Activated T-cell treated with anti-CD3 and anti-CD28 coated beads, Interleukin-2, amount 50 U/mL, for 72 hours (primary cell): ENCODE data around the gene ZNF12. TPM values are rescaled to one million over a fixed set of nuclear protein-coding genes. Genes with fewer than 3 reads are reported as not detected.
A peak's percentile ranks its signal among the peaks of the same experiment; 100 is the strongest.
"Not testable (repeated sequence)": the region's sequence is repeated elsewhere in the genome, so short reads cannot be mapped to it uniquely, and the experiment has no call there.

ENCODE experiments used
- ATAC-seq, 2 donors: fragments of 150-1000 bp; cut with Tn5 transposase; replicated peaks in 1 of 2; 2 replicates each; pipeline ENCODE4 v1.10.0; 2021; ENCODE audit warnings: moderate library complexity in 2 of 2, mild to moderate bottlenecking in 1 of 2
- DNase-seq, 2 donors: peaks; one replicate each; pipeline ENCODE4 v3.0.0; 2021 to 2022; ENCODE audit warnings: mixed read lengths in 1 of 2
- H3K27ac Mint-ChIP-seq: one replicate; pipeline ENCODE4 v1.8.0; 2022; ENCODE audit warnings: mild to moderate bottlenecking, moderate library complexity, mixed read lengths
- H3K27me3 Mint-ChIP-seq: one replicate; pipeline ENCODE4 v1.8.0; 2022; ENCODE audit warnings: low read depth, mixed read lengths
- H3K36me3 Mint-ChIP-seq, 2 donors: one replicate each; pipeline ENCODE4 v1.8.0; 2022; ENCODE audit warnings: mixed read lengths in 2 of 2, mild to moderate bottlenecking in 1 of 2; ENCODE audit not compliant: insufficient read depth in 2 of 2
- H3K4me1 Mint-ChIP-seq: one replicate; pipeline ENCODE4 v1.8.0; 2022; ENCODE audit warnings: low read depth, mixed read lengths
- H3K4me3 Mint-ChIP-seq, 2 donors: one replicate each; pipeline ENCODE4 v1.8.0; 2022; ENCODE audit warnings: mild to moderate bottlenecking in 2 of 2, mixed read lengths in 2 of 2, moderate library complexity in 2 of 2
- H3K9me3 Mint-ChIP-seq, 2 donors: one replicate each; pipeline ENCODE4 v1.8.0; 2022; ENCODE audit warnings: mixed read lengths in 2 of 2
- total RNA-seq, 2 donors: library from RNA; stranded (reverse); gene quantifications; one replicate each; pipeline ENCODE4 v1.2.3, GENCODE V29; 2022

ZNF12 gene
- total RNA-seq, 2 donors from 2014 or later, result 18.5 to 21.5 TPM

GRCh38 chr7:6670851-6671250 is 35.9 kb downstream of the ZNF12 start:
- not testable (repeated sequence) for H3K27ac Mint-ChIP-seq, H3K4me3 Mint-ChIP-seq, H3K27me3 Mint-ChIP-seq, DNase-seq, H3K4me1 Mint-ChIP-seq, ATAC-seq
- Mint-ChIP-seq H3K9me3 (peaks cover 19 to 30% of the 10 kb centered on the region in 2 donors), H3K36me3 (peaks cover 29 to 51% of the 10 kb centered on the region in 2 donors)

GRCh38 chr7:6658618-6659345 is 48.0 kb downstream of the ZNF12 start:
- Mint-ChIP-seq H3K4me1 (peaks cover 14% of the 10 kb centered on the region), H3K4me3 (no peak overlapping the region), H3K9me3 (no peaks in the 10 kb centered on the region), H3K27ac (no peak overlapping the region), H3K36me3 (peaks cover 0 to 1% of the 10 kb centered on the region in 2 donors), H3K27me3 (no peaks in the 10 kb centered on the region)
- no peak for DNase-seq
- peak; percentile 53 to 75 for ATAC-seq

- H3K9me3 Mint-ChIP-seq, result no peaks in the 10 kb centered on the region
- no peak overlapping the region for H3K27ac Mint-ChIP-seq
- H3K4me3 Mint-ChIP-seq, result no peak overlapping the region
Observed at GRCh38 chr7:6656413-6656812, 50.3 kb downstream of the ZNF12 start.

GRCh38 chr7:6655636-6656385 is 50.9 kb downstream of the ZNF12 start:
- Mint-ChIP-seq H3K36me3 (peaks cover 4 to 10% of the 10 kb centered on the region in 2 donors), H3K4me3 (no peak overlapping the region), H3K27me3 (no peaks in the 10 kb centered on the region), H3K9me3 (peaks cover 0 to under 1% of the 10 kb centered on the region in 2 donors), H3K27ac (no peak overlapping the region), H3K4me1 (peaks cover 14% of the 10 kb centered on the region)
- no peak for DNase-seq
- no peak for ATAC-seq

More at GRCh38 chr7:6656413-6656812, 50.3 kb downstream of the ZNF12 start:
- Mint-ChIP-seq H3K4me1 (peaks cover 14% of the 10 kb centered on the region), H3K27me3 (no peaks in the 10 kb centered on the region), H3K36me3 (peaks cover 3 to 5% of the 10 kb centered on the region in 2 donors)
- ATAC-seq, result no peak
- DNase-seq, result no peak

GRCh38 chr7:6654842-6655610 is 51.7 kb downstream of the ZNF12 start:
- peaks cover 0 to 2% of the 10 kb centered on the region in 2 donors for H3K9me3 Mint-ChIP-seq
- no peak for ATAC-seq
- H3K4me3 Mint-ChIP-seq, result no peak overlapping the region
- H3K27ac Mint-ChIP-seq, result no peak overlapping the region
- peaks cover 6 to 14% of the 10 kb centered on the region in 2 donors for H3K36me3 Mint-ChIP-seq
- no peaks in the 10 kb centered on the region for H3K27me3 Mint-ChIP-seq
- peaks cover 14% of the 10 kb centered on the region for H3K4me1 Mint-ChIP-seq
- DNase-seq, result no peak

GRCh38 chr7:6654113-6654841 is 52.5 kb downstream of the ZNF12 start:
- H3K36me3 Mint-ChIP-seq, result peaks cover 6 to 17% of the 10 kb centered on the region in 2 donors
- peaks cover 14% of the 10 kb centered on the region for H3K4me1 Mint-ChIP-seq
- peaks cover 0 to 2% of the 10 kb centered on the region in 2 donors for H3K9me3 Mint-ChIP-seq
- DNase-seq (no peak), ATAC-seq (no peak)
- no peak overlapping the region for H3K4me3 Mint-ChIP-seq
- H3K27ac Mint-ChIP-seq, result no peak overlapping the region
- H3K27me3 Mint-ChIP-seq, result no peaks in the 10 kb centered on the region

GRCh38 chr7:6653071-6654003 is 53.4 kb downstream of the ZNF12 start:
- H3K4me1 Mint-ChIP-seq, result peaks cover 6% of the 10 kb centered on the region
- peaks cover 0 to 2% of the 10 kb centered on the region in 2 donors for H3K9me3 Mint-ChIP-seq
- H3K27ac Mint-ChIP-seq, result no peak overlapping the region
- H3K36me3 Mint-ChIP-seq, result peaks cover 6 to 17% of the 10 kb centered on the region in 2 donors
- DNase-seq (no peak), ATAC-seq (no peak)
- H3K4me3 Mint-ChIP-seq, result no peak overlapping the region
- H3K27me3 Mint-ChIP-seq, result no peaks in the 10 kb centered on the region

GRCh38 chr7:6652446-6653011 is 54.2 kb downstream of the ZNF12 start:
- H3K4me1 Mint-ChIP-seq, result no peaks in the 10 kb centered on the region
- no peak overlapping the region for H3K27ac Mint-ChIP-seq
- peaks cover 7 to 20% of the 10 kb centered on the region in 2 donors for H3K36me3 Mint-ChIP-seq
- H3K27me3 Mint-ChIP-seq, result no peaks in the 10 kb centered on the region
- DNase-seq, result no peak
- H3K9me3 Mint-ChIP-seq, result peaks cover 0 to 2% of the 10 kb centered on the region in 2 donors
- no peak overlapping the region for H3K4me3 Mint-ChIP-seq
- no peak for ATAC-seq

- no peak overlapping the region for H3K27ac Mint-ChIP-seq
- H3K9me3 Mint-ChIP-seq, result peaks cover 0 to 2% of the 10 kb centered on the region in 2 donors
- ATAC-seq, result no peak
- H3K36me3 Mint-ChIP-seq, result peaks cover 7 to 21% of the 10 kb centered on the region in 2 donors
- H3K4me3 Mint-ChIP-seq, result no peak overlapping the region
- DNase-seq, result no peak
- no peaks in the 10 kb centered on the region for H3K4me1 Mint-ChIP-seq
- no peaks in the 10 kb centered on the region for H3K27me3 Mint-ChIP-seq
Observed at GRCh38 chr7:6651851-6652445, 54.8 kb downstream of the ZNF12 start.

- ATAC-seq (no peak), DNase-seq (no peak)
- Mint-ChIP-seq H3K27ac (no peak overlapping the region), H3K36me3 (peaks cover 7 to 23% of the 10 kb centered on the region in 2 donors), H3K27me3 (no peaks in the 10 kb centered on the region), H3K4me1 (no peaks in the 10 kb centered on the region), H3K4me3 (no peak overlapping the region), H3K9me3 (peaks cover 0 to 2% of the 10 kb centered on the region in 2 donors)
Observed at GRCh38 chr7:6650521-6651011, 56.2 kb downstream of the ZNF12 start.

GRCh38 chr7:6650086-6650485 is 56.7 kb downstream of the ZNF12 start:
- peaks cover 6 to 24% of the 10 kb centered on the region in 2 donors for H3K36me3 Mint-ChIP-seq
- no peak overlapping the region for H3K27ac Mint-ChIP-seq
- no peak for DNase-seq
- H3K9me3 Mint-ChIP-seq, result peaks cover 0 to 2% of the 10 kb centered on the region in 2 donors
- no peaks in the 10 kb centered on the region for H3K4me1 Mint-ChIP-seq
- no peak for ATAC-seq
- H3K27me3 Mint-ChIP-seq, result no peaks in the 10 kb centered on the region
- no peak overlapping the region for H3K4me3 Mint-ChIP-seq
